Nephron (organoid): ENCODE measurements around the gene FGF5.

Source experiments
- H3K27ac Mint-ChIP-seq, 3 experiments: 2 replicates each; pipeline ENCODE4 v1.8.0; 2020; ENCODE audit warnings: mixed read lengths in 3 of 3, mild to moderate bottlenecking in 2 of 3, moderate library complexity in 1 of 3
- H3K27me3 Mint-ChIP-seq: 2 replicates; pipeline ENCODE4 v1.8.0; 2021; ENCODE audit warnings: low read depth, mild to moderate bottlenecking, moderate library complexity, mixed read lengths
- H3K36me3 Mint-ChIP-seq: 2 replicates; pipeline ENCODE4 v1.8.0; 2020; ENCODE audit warnings: low read depth, mixed read lengths
- H3K4me1 Mint-ChIP-seq: 2 replicates; pipeline ENCODE4 v1.8.0; 2020; ENCODE audit warnings: mixed read lengths
- H3K4me3 Mint-ChIP-seq, 3 experiments: 2 replicates each; pipeline ENCODE4 v1.8.0; 2020; ENCODE audit warnings: mild to moderate bottlenecking in 3 of 3, mixed read lengths in 3 of 3, moderate library complexity in 2 of 3
- H3K9me3 Mint-ChIP-seq: 2 replicates; pipeline ENCODE4 v1.8.0; 2020; ENCODE audit warnings: mixed read lengths
- TF ChIP-seq, protein P1 (sequence below), 3 experiments: fragments of 200-600 bp; sonication (generic); IDR thresholded peaks; one replicate each; pipeline ENCODE4 v1.5.0; 2021; ENCODE audit warnings: antibody characterized with exemption in 3 of 3; ENCODE audit not compliant: unreplicated experiment in 3 of 3

FGF5 gene

DNA sequence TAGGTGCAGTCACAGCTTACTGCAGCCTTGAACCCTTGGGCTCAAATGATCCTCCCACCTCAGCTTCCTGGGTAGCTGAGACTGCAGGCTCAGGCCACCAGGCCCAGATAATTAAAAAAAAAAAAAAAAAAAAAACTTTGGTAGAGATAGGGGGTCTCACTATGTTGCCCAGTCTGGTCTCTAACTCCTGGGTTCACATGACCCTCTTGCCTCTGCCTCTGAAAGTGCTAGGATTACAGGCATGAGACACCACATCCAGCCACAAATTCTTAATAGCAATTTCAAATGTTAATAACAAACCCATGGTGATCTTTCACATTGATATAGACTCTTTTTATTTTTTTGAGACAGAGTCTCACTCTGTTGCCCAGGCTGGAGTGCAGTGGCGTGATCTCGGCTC is 12.3 kb upstream of the FGF5 start:
- Mint-ChIP-seq H3K27me3 (peaks cover 74% of the 10 kb centered on the region), H3K36me3 (no peaks in the 10 kb centered on the region), H3K4me3 (no peak overlapping the region), H3K9me3 (no peaks in the 10 kb centered on the region), H3K4me1 (peaks cover 7% of the 10 kb centered on the region), H3K27ac (no peak overlapping the region)
- TF ChIP-seq, protein P1, sequence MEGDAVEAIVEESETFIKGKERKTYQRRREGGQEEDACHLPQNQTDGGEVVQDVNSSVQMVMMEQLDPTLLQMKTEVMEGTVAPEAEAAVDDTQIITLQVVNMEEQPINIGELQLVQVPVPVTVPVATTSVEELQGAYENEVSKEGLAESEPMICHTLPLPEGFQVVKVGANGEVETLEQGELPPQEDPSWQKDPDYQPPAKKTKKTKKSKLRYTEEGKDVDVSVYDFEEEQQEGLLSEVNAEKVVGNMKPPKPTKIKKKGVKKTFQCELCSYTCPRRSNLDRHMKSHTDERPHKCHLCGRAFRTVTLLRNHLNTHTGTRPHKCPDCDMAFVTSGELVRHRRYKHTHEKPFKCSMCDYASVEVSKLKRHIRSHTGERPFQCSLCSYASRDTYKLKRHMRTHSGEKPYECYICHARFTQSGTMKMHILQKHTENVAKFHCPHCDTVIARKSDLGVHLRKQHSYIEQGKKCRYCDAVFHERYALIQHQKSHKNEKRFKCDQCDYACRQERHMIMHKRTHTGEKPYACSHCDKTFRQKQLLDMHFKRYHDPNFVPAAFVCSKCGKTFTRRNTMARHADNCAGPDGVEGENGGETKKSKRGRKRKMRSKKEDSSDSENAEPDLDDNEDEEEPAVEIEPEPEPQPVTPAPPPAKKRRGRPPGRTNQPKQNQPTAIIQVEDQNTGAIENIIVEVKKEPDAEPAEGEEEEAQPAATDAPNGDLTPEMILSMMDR (IDR thresholded peaks at IDR 0.05; ENCODE audit: unreplicated experiment in 3 of 3): no peak

DNA sequence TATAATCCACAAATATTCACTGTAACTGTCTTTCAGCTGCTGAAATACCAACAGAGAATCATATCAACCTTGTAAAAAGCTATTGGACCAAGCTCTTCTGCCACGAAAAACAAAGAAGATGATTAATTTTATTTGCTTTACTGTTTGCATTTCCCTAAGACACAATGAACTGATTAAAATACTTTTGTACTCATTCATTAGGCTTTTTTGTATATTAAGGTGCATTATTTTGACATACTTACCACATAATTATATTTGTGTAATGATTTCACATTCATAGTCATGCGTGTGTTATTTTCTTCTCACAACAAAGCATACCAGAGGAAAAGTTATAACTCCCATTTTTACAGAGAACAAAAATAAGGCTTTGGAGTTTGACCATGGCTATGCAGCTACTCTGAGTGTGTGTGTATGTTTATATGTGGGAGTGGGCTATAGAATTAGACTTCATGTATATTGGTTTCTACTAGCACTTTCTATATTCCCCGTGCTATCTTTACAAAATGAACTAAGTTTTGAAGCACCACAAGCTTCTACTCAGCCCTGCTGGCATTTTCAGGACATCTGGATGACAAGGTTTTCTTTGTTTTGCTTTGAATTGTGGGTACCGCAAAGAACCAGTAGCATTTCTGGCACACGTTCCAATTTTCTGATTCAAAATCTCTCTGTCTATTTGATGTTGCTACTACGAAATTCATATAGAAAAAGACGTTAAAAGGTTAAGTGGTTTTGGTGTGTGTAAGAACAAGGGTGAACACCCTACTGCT is 11.0 kb upstream of the FGF5 start:
- TF ChIP-seq, protein P1 (IDR thresholded peaks at IDR 0.05; ENCODE audit: unreplicated experiment in 3 of 3): no peak
- Mint-ChIP-seq H3K9me3 (no peaks in the 10 kb centered on the region), H3K27me3 (peaks cover 80% of the 10 kb centered on the region), H3K4me3 (no peak overlapping the region), H3K4me1 (peaks cover 13% of the 10 kb centered on the region), H3K36me3 (no peaks in the 10 kb centered on the region), H3K27ac (no peak overlapping the region)

DNA sequence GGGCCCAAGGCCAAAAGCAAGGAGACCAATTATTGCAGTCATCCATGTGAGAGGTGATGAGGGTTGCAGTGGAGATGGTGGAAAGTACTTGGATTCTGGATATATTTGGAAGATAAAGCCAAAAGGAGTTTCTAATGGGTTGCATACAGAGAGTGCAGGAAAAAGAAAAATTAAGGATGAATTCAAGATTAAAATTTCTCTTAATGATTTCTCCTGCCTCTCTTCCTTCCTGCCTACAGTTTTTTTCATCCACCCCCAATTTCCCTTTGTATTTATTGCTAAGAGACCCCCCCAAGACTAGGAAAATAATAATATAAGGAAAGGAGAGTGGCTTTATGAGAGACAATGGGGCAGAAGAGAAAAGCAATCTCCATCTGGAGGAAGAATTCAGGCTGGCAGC is 8.6 kb upstream of the FGF5 start:
- Mint-ChIP-seq H3K4me1 (peaks cover 13% of the 10 kb centered on the region), H3K9me3 (no peaks in the 10 kb centered on the region), H3K27me3 (peaks cover 88% of the 10 kb centered on the region), H3K36me3 (no peaks in the 10 kb centered on the region), H3K4me3 (no peak overlapping the region), H3K27ac (no peak overlapping the region)
- TF ChIP-seq, protein P1 (IDR thresholded peaks at IDR 0.05; ENCODE audit: unreplicated experiment in 3 of 3): no peak

DNA sequence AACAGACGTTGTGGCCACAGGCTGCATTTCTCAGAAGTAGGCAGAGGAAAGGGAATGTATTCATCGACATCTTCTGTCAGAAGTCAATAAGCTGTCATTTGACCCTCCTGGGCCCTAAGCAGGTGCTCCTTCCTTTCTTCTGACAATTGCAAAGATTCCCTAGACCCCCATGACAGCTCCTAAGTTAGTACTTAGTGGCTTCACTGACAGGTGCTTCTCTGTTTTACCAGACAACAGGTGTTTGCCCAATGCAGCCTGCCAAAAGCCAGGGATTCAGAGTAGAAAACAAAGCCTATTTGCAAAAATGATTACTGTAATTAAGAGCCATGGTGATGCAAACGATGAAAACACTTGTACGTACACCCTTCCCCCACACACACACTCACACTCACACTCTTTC is 7.5 kb upstream of the FGF5 start:
- Mint-ChIP-seq H3K27ac (no peak overlapping the region), H3K9me3 (no peaks in the 10 kb centered on the region), H3K27me3 (peaks cover 92% of the 10 kb centered on the region), H3K4me3 (no peak overlapping the region), H3K36me3 (no peaks in the 10 kb centered on the region), H3K4me1 (peaks cover 23% of the 10 kb centered on the region)
- TF ChIP-seq, protein P1 (IDR thresholded peaks at IDR 0.05; ENCODE audit: unreplicated experiment in 3 of 3): no peak

DNA sequence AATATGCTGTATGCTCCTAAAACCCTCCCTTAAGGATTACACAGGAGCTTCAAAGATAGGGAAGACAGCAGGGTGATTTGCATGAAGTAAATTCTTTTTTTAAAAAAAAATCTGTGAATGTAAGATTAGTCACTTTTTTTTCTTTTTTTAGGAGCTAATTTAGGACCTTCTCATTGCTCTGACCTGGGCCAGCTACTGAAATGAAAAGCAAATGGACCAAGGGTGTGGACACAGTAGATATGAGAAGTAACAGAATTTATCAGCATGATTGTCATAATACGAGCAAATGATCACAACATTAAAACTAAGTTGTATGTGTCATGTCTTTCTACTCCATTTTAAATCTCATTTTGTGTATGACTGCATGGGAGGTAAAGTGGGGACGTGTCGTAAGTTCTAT is 6.6 kb upstream of the FGF5 start:
- TF ChIP-seq, protein P1 (IDR thresholded peaks at IDR 0.05; ENCODE audit: unreplicated experiment in 3 of 3): no peak
- no peak overlapping the region for H3K27ac Mint-ChIP-seq
- peaks cover 31% of the 10 kb centered on the region for H3K4me1 Mint-ChIP-seq
- H3K9me3 Mint-ChIP-seq: no peaks in the 10 kb centered on the region
- no peak overlapping the region for H3K4me3 Mint-ChIP-seq
- peaks cover 94% of the 10 kb centered on the region for H3K27me3 Mint-ChIP-seq
- H3K36me3 Mint-ChIP-seq: no peaks in the 10 kb centered on the region

DNA sequence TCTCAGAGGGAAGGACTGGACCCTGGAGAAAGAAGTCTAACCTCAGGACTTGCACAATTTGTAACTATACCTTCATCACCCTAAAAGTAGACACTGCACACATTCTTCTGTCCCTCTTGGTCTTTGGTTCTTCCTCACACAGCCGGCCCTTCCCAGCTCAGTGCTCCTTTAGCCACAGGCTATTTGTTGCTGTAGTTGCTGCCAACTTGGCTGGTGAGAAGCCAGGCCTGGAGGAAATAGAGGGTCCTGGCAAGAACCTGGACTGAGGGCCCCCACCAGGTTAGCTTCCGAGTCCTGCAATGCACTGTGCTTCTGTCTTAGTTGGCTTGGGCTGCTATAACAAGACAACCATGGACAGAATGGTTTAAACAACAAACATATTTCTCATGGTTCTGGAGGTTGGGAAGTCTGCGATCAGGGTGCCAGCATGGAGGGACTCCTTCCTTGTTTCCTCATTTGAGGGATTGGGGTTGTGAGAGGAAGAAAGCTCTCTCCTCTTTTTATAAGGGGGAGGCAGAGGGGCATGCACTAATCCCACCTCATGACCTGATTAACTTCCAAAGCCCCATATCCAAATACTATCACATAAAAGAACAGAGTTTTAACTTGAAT is 4.4 kb upstream of the FGF5 start:
- Mint-ChIP-seq H3K27ac (no peak overlapping the region), H3K27me3 (peaks cover 94% of the 10 kb centered on the region), H3K4me1 (peaks cover 50% of the 10 kb centered on the region), H3K9me3 (no peaks in the 10 kb centered on the region), H3K36me3 (no peaks in the 10 kb centered on the region), H3K4me3 (no peak overlapping the region)
- TF ChIP-seq, protein P1 (IDR thresholded peaks at IDR 0.05; ENCODE audit: unreplicated experiment in 3 of 3): no peak
